ENCODE data around the gene CALM3. TPM values are rescaled to one million over a fixed set of nuclear protein-coding genes. Genes with fewer than 3 reads are reported as not detected.
"Not testable (repeated sequence)": the region's sequence is repeated elsewhere in the genome, so short reads cannot be mapped to it uniquely, and the experiment has no call there.

CALM3 gene
- polyA plus RNA-seq, 1 donor from 2014 or later: 630 TPM

DNA sequence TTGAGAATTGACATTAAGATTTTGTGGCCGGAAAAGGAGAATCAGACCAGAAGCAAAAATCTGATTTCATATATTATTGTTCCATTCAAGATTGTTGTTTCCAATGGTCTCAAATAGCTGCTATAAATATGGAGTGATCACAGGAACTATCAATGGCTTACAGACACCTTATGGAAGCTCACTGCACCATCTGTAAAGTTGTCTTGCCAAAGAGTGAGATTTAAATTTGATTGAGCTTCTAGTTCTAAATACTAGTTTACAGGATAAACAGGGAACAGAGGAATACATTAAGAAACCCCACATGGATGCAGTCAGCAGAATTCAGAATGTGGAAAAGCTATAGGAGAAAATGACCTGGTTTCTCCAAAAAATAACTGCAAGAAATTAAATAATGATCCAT is 47.0 kb upstream of the CALM3 start:
- no peaks in the 10 kb centered on the region for H3K36me3 ChIP-seq (ENCODE audit: insufficient read depth, low read length)
- H4K20me1 ChIP-seq (ENCODE audit: insufficient read depth): no peaks in the 10 kb centered on the region
- H3K27ac ChIP-seq (ENCODE audit: low read length): no peak overlapping the region
- no peak overlapping the region for H3K4me3 ChIP-seq (ENCODE audit: low read length)
- no peaks in the 10 kb centered on the region for H3K79me2 ChIP-seq (replicated peaks; ENCODE audit: insufficient read depth, low read length)
- no peaks in the 10 kb centered on the region for H3F3A ChIP-seq (ENCODE audit: insufficient read depth, low read length, poor library complexity, severe bottlenecking)
- H3K4me2 ChIP-seq (ENCODE audit: low read length): no peak overlapping the region
- H3K27me3 ChIP-seq (ENCODE audit: insufficient read depth, low read depth, low read length): no peaks in the 10 kb centered on the region
- no peaks in the 10 kb centered on the region for H3K9me2 ChIP-seq (ENCODE audit: insufficient read depth, low read length)
- H3K9ac ChIP-seq (ENCODE audit: low read length): no peak overlapping the region
- H2AFZ ChIP-seq (ENCODE audit: low read depth, low read length): no peak overlapping the region
- H3K9me3 ChIP-seq (ENCODE audit: low read length): no peaks in the 10 kb centered on the region
- TF ChIP-seq MXI1 (conservative IDR thresholded peaks at IDR 0.05; ENCODE audit: poor library complexity, severe bottlenecking) (no peak), EZH2 (IDR thresholded peaks at IDR 0.05; ENCODE audit: borderline replicate concordance, insufficient read depth, low read length, poor library complexity, severe bottlenecking) (no peak), RAD21 (conservative IDR thresholded peaks at IDR 0.05) (no peak), POLR2AphosphoS5 (IDR thresholded peaks at IDR 0.05) (no peak), SMC3 (conservative IDR thresholded peaks at IDR 0.05; ENCODE audit: poor library complexity) (no peak), TAF1 (IDR thresholded peaks at IDR 0.05; ENCODE audit: low read depth) (no peak), EP300 (conservative IDR thresholded peaks at IDR 0.05; ENCODE audit: poor library complexity, severe bottlenecking) (no peak)
- TF ChIP-seq, protein P1, sequence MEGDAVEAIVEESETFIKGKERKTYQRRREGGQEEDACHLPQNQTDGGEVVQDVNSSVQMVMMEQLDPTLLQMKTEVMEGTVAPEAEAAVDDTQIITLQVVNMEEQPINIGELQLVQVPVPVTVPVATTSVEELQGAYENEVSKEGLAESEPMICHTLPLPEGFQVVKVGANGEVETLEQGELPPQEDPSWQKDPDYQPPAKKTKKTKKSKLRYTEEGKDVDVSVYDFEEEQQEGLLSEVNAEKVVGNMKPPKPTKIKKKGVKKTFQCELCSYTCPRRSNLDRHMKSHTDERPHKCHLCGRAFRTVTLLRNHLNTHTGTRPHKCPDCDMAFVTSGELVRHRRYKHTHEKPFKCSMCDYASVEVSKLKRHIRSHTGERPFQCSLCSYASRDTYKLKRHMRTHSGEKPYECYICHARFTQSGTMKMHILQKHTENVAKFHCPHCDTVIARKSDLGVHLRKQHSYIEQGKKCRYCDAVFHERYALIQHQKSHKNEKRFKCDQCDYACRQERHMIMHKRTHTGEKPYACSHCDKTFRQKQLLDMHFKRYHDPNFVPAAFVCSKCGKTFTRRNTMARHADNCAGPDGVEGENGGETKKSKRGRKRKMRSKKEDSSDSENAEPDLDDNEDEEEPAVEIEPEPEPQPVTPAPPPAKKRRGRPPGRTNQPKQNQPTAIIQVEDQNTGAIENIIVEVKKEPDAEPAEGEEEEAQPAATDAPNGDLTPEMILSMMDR (IDR thresholded peaks at IDR 0.05; ENCODE audit: poor library complexity, severe bottlenecking): no peak
- TF ChIP-seq, protein P2, sequence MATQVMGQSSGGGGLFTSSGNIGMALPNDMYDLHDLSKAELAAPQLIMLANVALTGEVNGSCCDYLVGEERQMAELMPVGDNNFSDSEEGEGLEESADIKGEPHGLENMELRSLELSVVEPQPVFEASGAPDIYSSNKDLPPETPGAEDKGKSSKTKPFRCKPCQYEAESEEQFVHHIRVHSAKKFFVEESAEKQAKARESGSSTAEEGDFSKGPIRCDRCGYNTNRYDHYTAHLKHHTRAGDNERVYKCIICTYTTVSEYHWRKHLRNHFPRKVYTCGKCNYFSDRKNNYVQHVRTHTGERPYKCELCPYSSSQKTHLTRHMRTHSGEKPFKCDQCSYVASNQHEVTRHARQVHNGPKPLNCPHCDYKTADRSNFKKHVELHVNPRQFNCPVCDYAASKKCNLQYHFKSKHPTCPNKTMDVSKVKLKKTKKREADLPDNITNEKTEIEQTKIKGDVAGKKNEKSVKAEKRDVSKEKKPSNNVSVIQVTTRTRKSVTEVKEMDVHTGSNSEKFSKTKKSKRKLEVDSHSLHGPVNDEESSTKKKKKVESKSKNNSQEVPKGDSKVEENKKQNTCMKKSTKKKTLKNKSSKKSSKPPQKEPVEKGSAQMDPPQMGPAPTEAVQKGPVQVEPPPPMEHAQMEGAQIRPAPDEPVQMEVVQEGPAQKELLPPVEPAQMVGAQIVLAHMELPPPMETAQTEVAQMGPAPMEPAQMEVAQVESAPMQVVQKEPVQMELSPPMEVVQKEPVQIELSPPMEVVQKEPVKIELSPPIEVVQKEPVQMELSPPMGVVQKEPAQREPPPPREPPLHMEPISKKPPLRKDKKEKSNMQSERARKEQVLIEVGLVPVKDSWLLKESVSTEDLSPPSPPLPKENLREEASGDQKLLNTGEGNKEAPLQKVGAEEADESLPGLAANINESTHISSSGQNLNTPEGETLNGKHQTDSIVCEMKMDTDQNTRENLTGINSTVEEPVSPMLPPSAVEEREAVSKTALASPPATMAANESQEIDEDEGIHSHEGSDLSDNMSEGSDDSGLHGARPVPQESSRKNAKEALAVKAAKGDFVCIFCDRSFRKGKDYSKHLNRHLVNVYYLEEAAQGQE (IDR thresholded peaks at IDR 0.05; ENCODE audit: borderline replicate concordance): no peak

DNA sequence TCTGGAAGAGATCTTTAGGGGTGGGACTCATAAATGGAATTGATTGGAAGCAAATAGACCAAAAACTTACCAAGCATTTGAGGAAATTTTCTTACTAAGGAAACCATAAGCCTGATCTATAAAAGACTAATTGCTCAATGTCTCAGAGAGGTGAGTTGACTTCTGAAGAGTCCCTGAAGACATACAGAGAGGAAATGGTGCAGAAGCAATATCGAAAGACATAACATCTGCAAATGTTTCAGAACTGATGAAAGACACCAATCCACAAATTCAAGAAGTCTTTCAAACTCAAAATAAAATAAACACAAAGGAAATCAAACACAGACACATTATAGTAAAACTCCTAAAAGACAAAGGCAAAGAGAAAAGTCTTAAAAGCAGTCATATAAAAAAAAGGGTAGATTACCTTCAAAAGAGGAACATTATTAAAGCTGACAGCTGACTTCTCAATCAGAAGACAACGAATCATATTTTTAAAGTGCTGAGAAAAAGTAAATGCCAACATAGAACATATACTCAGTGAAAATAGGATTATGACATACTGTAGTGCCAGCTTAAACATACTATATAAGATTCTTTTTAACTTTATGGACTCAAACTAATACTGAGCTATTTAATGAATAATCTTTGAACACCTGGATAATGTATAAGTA is 45.4 kb upstream of the CALM3 start:
- Histone ChIP-seq H3K36me3 (ENCODE audit: insufficient read depth, low read length) (no peaks in the 10 kb centered on the region), H3K4me2 (ENCODE audit: low read length) (no peak overlapping the region), H3K79me2 (replicated peaks; ENCODE audit: insufficient read depth, low read length) (no peaks in the 10 kb centered on the region), H3K9me2 (ENCODE audit: insufficient read depth, low read length) (no peaks in the 10 kb centered on the region), H3K9me3 (ENCODE audit: low read length) (no peaks in the 10 kb centered on the region), H3K27me3 (ENCODE audit: insufficient read depth, low read depth, low read length) (no peaks in the 10 kb centered on the region), H3K9ac (ENCODE audit: low read length) (no peak overlapping the region), H3K27ac (ENCODE audit: low read length) (no peak overlapping the region), H3K4me3 (ENCODE audit: low read length) (no peak overlapping the region), H2AFZ (ENCODE audit: low read depth, low read length) (no peak overlapping the region), H3F3A (ENCODE audit: insufficient read depth, low read length, poor library complexity, severe bottlenecking) (no peaks in the 10 kb centered on the region), H4K20me1 (ENCODE audit: insufficient read depth) (no peaks in the 10 kb centered on the region)
- TF ChIP-seq EP300 (conservative IDR thresholded peaks at IDR 0.05; ENCODE audit: poor library complexity, severe bottlenecking) (no peak), TAF1 (IDR thresholded peaks at IDR 0.05; ENCODE audit: low read depth) (no peak), POLR2AphosphoS5 (IDR thresholded peaks at IDR 0.05) (no peak), MXI1 (conservative IDR thresholded peaks at IDR 0.05; ENCODE audit: poor library complexity, severe bottlenecking) (no peak), EZH2 (IDR thresholded peaks at IDR 0.05; ENCODE audit: borderline replicate concordance, insufficient read depth, low read length, poor library complexity, severe bottlenecking) (no peak)
- TF ChIP-seq, protein P2 (IDR thresholded peaks at IDR 0.05; ENCODE audit: borderline replicate concordance): no peak
- TF ChIP-seq, protein P1 (IDR thresholded peaks at IDR 0.05; ENCODE audit: poor library complexity, severe bottlenecking): no peak

DNA sequence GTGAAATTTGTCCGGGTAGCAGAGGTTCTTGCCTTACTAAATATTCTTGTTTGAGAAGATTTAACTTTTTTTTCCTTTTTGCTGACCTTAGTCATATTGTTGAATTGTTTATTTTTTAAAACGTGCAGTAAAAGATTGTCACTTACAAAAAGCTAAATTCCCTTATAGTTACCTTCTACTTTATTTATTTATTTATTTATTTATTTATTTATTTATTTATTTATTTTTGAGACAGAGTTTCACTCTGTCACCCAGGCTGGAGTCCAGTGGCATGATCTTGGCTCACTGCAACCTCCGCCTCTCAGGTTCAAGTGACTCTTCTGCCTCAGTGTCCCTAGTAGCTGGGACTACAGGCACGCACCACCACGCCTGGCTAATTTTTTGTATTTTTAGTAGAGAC is 44.7 kb upstream of the CALM3 start:
- not testable (repeated sequence) for H4K20me1 ChIP-seq (ENCODE audit: insufficient read depth); H3K9ac ChIP-seq (ENCODE audit: low read length); H3K4me2 ChIP-seq (ENCODE audit: low read length); H3K27ac ChIP-seq (ENCODE audit: low read length); H3K36me3 ChIP-seq (ENCODE audit: insufficient read depth, low read length); H2AFZ ChIP-seq (ENCODE audit: low read depth, low read length); H3F3A ChIP-seq (ENCODE audit: insufficient read depth, low read length, poor library complexity, severe bottlenecking); H3K9me3 ChIP-seq (ENCODE audit: low read length); H3K9me2 ChIP-seq (ENCODE audit: insufficient read depth, low read length); H3K79me2 ChIP-seq (replicated peaks; ENCODE audit: insufficient read depth, low read length); H3K4me3 ChIP-seq (ENCODE audit: low read length); H3K27me3 ChIP-seq (ENCODE audit: insufficient read depth, low read depth, low read length)
